ENCODE data around the gene PYROXD2. TPM values are rescaled to one million over a fixed set of nuclear protein-coding genes. Genes with fewer than 3 reads are reported as not detected.

PYROXD2 gene
- polyA plus RNA-seq, 10 donors: 7.6 to 19.9 (median 11.5) TPM

GRCh38 chr10:98394851-98395440 is 20.0 kb downstream of the PYROXD2 start:
- DNase-seq: no peak

GRCh38 chr10:98391578-98391991 is 23.4 kb downstream of the PYROXD2 start:
- peak in 1 of 3 donors; percentile 61 for DNase-seq

- DNase-seq: no peak
These were observed 23.9 kb downstream of the PYROXD2 start for GRCh38 chr10:98391065-98391464.

DNA sequence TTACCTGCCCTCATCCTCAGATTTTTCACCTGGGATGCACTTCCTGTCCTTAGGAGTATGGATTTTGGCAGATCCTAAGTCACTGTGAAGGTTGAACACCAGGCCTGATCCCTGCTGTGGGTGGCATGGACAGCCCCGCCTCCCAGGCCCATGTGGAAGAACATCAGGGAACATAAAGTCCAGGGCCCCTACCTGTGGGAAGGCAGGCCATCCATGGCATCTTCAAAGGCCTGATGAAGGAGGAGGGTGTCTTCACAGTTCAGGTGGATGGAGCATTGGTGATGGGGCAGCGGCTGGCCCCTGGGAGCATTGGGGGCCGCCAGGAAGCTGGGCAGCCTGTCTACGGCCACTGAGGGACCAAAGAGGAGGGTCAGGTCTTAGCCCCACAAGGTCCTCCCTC is 24.6 kb downstream of the PYROXD2 start:
- DNase-seq: no peak

- DNase-seq: no peak
These were observed 25.6 kb downstream of the PYROXD2 start for GRCh38 chr10:98389398-98389797.

GRCh38 chr10:98388101-98388655 is 26.8 kb downstream of the PYROXD2 start:
- DNase-seq: peak in 1 of 3 donors; percentile 28

- no peak for DNase-seq
These were observed 30.4 kb downstream of the PYROXD2 start for GRCh38 chr10:98384531-98385133.

DNA sequence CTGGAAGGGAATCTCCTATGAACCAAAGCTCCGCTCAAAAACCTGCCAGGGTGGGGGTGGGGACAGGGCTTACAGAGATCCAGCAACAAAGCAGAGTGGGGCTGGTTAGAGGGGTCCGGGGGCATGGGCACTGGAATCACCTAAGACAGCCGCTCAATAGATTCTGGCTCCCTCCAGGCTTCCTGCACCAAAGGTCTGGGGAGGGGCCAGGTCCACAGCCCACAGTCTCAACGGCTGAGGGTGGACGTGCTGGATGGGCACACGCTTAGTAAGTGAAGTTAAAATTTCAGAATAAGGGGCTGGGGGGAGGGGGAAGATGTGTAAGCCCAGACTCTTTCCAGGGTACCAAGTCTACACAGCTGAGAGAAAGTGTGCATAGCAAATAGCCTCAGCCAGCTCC is 31.1 kb downstream of the PYROXD2 start:
- no peak for DNase-seq

DNA sequence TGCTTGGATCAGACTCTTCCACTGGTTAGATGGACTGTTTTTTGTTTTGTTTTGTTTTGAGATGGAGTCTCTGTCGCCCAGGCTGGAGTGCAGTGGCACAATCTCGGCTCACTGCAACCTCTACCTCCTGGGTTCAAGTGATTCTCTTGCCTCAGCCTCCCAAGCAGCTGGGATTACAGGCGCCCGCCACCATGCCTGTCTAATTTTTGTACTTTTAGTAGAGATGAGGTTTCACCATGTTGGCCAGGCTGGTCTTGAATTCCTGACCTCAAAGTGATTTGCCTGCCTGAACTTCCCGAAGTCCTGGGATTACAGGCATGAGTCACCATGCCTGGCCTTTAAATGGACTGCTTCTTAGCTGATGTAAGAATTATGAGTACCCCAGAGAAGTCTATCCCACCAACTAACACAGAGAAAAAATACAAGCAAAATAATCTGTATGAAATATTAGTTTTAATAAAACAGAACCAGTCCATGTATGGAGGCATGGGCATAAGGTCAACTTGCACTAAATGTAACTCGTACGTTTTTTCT is 31.8 kb downstream of the PYROXD2 start:
- DNase-seq: peak in 1 of 3 donors; percentile 41

GRCh38 chr10:98382691-98383101 is 32.3 kb downstream of the PYROXD2 start:
- DNase-seq: no peak

GRCh38 chr10:98380493-98381339 is 34.3 kb downstream of the PYROXD2 start:
- DNase-seq: no peak

DNA sequence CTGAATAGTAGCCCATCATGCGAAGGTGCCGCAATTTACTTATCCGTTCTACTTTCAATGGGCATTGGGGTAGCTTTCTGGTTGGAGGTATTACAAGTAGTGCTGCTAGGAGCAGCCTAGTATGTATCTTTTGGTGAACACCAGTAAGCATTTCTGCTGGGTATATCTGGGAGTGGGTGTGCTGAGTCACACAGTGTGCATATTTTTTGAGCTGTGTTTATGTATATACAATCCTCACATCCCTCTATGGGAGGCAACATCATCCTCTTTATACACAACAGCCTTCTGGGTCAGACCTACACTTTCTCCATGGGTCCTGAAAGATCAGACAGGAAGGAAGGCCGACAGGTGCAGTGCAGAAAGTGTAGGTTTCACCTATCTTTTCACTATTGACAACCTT is 36.3 kb downstream of the PYROXD2 start:
- no peak for DNase-seq

DNA sequence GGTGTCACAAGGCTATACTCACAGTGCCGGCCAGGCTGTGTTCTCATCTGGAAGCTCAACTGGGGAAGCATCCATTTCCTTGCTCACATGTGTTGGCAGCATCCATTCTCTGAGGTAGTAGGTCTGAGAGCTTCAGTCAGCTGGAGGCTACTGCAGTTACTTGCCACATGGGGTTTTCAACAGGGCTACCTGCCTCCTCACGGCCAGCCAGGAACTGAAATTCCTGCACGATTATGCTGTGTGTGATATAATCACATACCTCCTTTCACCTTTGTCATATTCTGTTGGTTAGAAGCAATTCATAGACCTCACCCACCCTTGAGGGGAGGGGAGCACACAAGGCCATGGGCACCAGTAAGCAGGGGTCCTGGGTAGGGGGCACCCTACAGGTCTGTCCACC is 37.4 kb downstream of the PYROXD2 start:
- DNase-seq: no peak

GRCh38 chr10:98377001-98377400 is 38.0 kb downstream of the PYROXD2 start:
- DNase-seq: no peak

GRCh38 chr10:98376485-98376884 is 38.5 kb downstream of the PYROXD2 start:
- no peak for DNase-seq

GRCh38 chr10:98374217-98374985 is 40.6 kb downstream of the PYROXD2 start:
- peak in 1 of 3 donors; percentile 42 for DNase-seq

DNA sequence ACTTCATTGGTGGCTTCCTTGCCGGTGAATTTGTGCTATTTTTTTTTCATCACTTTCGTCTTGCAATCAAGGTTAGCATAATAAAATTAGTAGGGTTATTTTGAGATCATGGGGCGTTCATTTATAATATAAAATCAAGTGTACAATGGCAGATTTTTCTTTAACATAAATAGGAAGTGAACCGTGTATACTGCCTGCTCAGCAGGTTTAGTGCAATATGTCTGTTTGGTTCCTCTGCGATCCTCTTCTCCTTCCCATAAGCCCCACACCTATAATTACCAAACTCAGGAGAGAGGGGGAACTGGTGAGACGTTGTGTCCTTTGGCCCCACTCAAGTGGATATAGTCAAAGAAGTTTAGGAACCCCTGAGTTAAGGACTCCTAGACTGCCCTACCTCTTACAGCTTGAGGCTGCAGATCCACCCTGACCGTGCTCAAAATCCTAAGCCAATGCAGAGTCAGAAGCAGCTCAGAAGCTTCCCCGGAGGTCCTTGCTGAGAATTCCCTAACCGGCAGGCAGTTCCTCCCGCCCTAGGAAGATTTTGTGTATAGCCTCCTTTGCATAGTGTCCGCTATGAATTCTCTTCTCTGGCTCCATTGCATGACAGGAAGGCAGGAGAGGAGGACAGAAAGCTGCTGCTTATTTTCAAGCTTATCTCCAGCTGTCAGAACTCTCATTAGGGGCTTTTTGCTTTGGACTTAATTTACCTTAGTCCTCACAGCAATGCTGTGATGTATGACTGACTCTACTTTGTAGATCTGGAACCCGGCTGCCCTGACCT is 41.5 kb downstream of the PYROXD2 start:
- DNase-seq: no peak

DNA sequence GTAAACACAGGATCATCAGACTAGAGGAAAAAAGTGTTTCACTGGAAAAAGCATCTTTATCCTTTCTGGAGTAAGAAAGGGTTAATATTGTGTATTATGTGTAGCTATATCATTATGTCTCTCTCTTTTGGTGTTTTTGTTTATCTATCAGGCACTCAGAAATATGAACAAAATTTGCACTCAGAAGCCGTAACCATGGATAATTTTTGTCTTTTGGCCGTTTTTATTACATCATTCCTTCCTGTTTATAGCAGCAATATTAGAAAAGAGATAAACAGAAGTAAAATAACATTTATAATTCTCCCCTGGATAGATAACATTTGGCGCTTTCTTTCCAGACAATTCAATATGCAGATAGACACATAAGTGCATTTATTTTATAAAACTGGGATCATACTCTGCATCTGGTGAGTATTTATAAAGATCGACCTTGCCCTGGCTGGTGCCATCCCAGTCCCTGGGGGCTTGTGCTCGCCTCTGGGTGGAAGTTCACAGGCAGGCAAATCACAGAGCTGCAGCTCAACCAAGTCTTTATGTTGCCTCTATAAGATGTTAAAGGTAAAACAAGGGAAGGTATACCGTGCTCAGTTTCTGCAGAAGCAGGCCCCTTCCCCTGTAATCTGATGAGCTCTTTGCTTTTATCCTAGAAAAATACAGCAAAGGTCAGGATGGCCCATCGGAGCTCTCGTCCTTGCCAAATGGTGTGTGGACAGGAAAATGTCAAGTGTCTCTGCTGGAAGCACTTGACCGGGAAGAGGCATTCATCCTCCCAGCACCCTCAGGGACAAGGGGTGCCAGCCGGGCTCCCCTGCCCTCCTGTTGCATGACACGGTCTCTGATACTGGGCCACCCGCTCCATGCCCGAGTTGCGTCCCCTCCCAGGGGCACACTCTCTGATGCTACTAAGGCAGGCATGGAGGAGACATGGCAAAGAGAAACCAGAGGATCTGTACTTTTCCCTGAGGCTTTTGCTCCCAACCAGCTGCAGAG is 43.9 kb downstream of the PYROXD2 start:
- DNase-seq: no peak

DNA sequence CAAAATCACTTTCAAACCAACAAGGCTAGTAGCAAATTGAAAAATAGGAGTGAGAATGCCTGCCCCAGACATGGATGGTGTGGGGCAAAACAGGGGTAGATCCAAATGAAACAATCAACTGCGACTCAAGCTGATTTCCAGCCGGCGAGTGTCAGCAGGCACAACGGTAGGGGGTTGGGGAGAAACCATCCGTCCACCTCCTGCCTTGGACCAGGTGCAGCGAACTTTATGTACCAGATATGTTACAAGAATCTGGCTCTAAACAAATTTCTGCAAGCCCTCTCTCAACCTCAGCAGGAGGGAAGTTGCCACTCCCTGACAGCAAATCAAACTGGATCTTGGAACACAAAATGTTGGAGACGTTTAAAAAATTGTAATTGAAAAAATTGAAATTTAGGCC is 45.2 kb downstream of the PYROXD2 start:
- DNase-seq: no peak

All from muscle of back (tissue), 11 donors.